Femur (tissue), 1 donor: ENCODE data around the gene ITM2B.
"Not testable (repeated sequence)": the region's sequence is repeated elsewhere in the genome, so short reads cannot be mapped to it uniquely, and the experiment has no call there.

Source experiments
- DNase-seq: peaks from one replicate; pipeline ENCODE4 v3.0.0-alpha.2; 2017

ITM2B gene

DNA sequence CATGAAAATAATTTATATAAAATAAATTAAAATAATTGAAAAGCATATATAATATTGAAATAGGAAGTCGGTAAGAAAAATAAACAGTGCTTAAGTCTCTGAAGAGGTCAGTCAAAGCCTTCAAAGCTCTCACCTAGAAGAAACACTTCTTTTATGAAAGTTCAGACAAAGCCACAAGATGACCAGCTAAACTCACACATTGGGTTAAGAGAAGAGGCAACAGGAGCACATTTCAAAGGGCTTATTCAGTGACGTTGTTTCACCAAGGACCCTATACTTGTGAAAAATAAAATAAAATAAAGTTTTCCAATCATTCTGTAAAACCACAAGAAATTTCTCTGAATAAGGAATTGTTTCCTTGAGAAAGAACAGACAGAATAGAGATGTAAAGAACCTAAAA, 2.5 kb upstream of the ITM2B start:
- no peak for DNase-seq

DNA sequence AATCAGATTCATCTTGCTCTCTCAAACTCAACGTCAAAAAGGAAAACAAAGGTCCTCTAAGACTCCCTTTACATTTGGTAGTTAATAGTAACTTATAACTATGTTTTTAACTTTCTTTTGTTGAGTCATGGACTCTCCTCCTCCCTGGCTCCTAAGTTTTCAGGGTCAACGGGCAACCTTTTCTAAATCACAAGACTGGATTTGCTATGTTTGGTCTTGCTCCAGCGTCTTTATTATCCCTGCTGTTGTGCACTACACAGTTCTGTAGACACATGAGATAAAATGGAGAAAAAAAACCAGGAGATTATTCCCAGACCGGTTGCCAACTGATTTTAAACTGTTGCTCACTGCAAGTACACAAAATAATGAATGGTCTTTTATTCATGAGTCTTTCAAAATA, 1.9 kb upstream of the ITM2B start:
- no peak for DNase-seq

DNA sequence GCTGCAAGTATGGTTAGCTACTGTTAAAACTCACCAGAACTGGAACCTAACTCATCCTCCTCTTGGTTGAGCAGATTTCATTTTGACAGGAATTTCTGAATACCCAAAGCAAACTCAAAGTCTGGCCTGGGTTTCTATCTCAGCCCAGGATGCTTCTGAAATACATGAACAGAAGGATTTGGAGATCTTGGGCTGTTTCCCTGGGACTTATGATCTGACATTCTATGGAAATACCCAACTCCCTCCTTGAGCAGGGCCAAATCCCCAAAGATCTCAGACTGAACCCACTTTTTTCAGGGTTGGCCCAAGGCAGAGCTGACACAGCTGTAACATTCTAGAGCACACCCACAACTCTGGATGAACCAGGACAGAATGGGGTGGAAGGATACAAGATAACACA, 1.1 kb upstream of the ITM2B start:
- no peak for DNase-seq

DNA sequence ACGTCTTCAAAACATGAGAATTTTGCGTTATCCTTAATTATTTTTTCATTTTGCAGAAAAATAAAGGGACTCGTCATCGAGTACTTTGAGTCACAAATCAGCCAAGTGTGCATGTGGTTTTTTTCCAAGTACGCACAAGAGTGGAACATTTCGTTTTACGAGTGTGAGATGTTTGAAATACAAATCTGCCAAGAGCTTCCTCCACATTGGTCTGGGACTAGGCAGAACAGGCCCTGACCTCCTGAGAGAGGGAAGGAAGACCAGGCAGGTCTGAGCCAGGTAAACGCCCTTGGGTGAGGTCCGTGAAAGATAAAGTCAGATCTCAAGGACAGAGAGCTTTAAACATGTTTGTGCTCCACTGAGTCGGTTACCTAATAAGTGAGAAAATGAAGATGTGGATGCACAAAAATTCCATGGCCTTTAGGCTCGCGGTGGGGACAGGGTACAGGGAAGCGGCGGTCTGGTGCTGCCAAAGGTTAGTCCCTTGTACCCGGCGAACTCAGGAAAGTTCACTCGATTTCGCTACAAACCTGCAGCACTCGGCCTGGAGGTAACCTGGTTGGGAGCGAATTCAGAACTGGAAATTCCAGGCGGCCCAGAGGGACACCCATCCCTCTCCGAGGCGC, 473 bp upstream of the ITM2B start:
- DNase-seq = no peak

DNA sequence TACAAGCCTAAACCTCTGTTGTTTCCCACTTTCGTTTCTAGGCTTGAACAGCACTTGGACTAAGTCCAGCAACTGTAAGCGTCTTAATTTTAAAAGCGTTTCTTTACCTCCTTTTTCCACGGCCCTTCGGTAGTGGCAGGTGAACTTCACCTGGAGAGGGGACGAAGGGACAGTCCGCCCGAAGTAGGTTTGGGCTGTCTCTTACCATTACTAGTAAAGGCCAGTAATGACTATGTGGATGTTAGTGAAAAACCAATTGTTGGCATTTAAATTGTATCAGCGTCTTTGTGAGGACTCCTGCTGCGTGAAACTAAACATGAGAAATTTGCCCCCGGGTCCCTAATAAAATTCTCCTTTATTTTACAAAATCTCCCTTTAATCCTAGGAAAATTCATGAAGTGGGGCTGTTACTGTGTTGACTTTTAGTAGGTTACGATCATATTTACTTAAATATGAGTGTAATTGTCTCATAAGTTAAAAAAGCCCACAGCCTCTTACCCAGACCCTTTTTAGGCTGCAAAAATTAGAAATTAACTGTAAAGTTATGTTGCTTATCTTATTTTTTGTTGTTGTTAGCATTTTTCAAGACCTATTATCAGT, 983 bp downstream of the ITM2B start:
- no peak for DNase-seq

DNA sequence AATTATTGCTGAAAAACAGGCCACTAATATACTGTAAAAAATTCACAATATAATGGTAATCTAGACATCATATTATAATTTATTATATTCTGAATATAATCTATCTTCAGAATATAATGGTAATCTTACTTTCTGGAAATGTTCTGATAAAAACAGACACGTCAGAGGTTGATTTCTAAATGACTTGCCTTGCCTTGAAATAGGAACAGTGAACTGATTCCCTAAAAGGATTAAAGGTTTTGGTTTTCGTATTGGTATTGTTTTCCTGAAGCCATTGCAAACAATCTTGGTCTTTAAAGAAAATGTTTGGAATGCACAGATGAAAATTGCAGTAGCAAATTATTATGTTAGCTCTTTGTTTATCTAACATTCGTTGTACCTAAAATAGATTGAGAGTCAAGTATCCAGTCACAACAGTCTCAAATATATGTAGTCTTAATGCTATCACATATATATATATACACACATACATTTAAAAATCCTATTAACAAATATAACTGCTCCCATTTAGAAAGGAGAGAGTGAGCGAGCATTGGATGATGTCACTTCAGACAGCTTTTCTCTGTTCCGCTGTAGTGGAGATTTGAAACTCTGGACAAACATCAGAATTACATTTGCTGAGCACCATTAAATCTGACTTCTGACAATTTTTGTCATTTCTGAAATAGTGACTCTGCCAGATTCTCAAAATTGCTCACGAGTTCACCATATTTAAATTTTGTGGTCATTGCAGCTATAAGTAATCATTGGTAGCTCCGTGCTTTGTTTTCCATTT, 1.7 kb downstream of the ITM2B start:
- DNase-seq = no peak

DNA sequence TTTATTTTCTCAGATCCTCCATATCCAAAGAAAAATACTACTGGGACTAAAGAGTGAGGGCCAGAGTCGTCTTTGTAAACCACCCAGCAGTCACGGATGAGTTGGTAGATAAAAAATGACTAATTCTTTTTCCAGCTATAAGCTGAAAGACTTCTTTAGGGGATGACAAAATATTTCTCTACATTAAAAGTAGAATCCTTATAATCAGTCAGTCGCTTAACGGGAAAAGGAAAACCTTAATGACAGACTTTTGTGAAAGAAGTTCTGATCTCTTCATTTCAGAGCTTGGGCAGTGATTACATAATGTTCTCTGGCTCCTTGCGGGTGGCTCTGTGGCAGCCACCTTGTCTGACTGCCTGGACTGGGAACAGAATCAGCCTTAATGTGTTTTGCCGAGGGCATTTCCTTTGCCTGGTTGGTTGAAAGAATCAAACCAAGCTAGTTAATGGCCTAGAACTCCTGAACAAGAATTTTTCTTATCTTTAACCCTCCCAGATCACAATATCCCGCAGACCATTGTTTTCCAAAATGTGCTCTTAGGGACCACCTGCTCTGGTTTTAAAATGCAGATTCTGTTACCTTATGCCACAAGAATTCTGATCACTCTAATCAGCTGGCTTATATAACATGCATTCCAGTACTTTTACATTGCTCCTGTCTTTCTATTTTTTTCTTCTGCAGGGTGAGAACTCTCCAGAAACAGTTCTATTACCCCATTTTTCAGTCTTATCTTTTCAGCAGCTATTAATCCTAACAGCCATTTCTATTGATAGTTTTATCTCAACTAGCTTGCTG, 2.5 kb downstream of the ITM2B start:
- DNase-seq = peak; percentile 31

DNA sequence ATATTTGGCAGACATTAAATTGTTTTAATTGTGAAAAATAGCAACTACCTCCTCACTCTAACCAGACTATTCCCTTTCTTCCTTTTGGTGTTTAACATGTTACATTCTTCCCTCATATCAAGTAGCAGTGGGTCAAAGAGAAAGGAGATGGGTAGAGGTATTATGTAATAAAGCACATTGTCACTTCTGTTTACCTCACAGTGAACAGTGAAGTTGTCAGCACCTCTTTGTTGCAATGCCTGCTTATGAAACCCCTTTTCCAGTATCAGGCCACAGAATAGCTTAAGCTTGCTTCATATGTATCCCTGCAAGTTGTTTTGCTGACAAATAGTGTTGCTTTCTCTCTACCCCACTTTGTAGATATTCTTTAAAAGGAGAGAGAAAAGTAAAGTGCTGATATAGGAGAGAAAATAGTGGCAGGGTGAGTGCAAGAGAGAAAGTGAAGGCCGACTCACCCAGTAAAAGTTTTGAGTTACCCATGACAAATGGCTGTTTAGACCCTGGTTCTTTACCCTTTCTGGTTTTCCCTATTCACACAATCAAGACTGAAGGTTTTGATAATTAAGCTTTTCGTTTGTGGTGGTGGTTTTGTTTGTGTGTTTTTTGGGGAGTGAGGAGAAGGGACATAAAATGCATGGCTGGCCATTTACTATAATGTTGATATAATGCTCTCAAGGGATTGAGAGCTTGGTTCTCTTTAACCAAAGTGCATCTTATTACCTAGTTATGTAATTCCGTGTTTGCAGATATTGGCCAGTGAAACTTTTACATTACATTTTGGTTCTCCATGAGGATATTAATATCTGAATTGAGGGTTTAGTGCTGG, 3.7 kb downstream of the ITM2B start:
- no peak for DNase-seq

DNA sequence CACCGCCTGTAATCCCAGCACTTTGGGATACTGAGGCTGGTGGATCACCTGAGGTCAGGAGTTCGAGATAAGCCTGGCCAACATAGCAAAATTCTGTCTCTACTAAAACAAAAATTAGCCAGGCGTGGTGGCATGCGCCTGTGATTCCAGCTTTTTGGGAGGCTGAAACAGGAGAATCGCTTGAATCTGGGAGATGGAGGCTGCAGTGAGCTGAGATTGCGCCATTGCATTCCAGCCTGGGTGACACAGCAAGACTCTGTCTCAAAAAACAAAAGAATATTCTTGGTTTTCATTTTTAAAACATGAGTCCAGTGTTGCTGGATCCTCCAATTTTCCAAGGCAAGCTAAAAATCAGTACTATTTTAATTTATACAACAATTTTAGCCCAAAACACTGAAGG, 6.4 kb downstream of the ITM2B start:
- DNase-seq = not testable (repeated sequence)

DNA sequence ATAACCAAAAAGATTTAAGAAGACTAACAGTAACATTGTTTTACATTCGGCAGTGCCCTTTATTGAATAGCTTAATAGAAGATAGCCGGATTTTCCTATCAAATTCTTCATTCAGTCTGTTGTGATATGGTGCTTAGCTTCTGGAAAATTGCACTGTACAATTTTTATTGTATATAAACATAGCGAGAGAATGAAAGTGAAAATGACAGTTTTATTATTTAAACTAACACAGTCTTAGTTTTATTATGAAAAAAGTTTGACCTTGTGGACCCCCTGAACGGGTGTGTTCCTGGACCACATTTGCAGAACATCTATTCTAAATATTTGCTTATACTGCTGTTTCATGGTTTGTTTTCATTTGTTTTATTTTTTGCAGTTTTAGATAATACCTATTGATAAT, 8.6 kb downstream of the ITM2B start:
- DNase-seq = no peak

DNA sequence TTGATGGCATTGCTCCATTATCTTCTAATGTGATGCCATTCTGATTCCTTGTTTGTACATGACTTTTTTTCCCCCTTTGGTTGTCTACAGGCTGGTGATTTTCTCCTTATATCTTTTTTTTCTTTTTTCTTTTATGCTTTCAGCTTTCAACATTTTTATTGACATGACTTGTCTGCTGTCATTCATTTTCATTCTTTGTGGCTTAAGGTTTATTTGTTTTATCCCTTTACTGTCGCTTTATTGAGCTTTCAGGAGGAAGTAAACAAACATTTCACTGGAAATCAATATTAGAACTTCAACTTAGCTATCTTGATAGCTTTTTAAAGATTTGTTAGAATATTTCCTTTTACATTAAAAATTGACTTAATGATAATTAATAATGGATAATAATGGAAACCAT, 9.7 kb downstream of the ITM2B start:
- DNase-seq = no peak

DNA sequence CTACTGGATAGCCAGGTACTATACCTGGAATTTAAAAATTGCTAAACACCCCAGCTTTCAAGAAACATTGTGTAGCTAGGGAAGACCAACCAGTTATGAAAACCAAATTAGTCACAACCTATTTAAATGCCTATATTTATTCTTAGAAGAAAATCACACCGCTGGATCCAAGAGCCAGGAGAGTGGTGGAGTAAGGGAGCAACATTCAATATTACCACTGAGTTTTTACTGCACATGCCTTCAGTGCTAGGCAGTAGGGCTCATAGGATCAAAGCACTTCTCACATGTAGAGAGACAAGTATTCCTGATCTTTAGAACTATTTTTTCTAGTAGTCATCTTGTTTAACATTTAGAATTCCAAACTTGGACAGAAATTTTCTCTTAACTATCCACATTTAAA, 11.2 kb downstream of the ITM2B start:
- no peak for DNase-seq

DNA sequence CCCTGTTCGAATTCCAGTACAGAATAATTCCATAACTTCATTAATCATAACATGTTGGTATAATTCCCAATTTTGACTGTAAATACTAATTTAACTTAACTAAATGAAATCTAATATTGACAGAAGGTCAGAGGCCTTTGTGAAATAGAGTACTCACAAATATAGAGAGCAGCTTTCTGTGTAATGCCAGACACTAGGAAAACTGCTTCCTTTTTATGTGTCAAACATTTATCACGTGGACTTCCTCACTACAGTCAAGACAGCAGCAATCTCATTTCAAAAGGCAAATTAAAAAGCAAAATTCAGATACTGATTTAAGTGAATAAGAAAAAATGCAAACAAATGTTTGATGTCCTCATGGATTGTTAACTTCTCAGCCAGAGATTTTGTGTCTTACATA, 13.1 kb downstream of the ITM2B start:
- DNase-seq = no peak

DNA sequence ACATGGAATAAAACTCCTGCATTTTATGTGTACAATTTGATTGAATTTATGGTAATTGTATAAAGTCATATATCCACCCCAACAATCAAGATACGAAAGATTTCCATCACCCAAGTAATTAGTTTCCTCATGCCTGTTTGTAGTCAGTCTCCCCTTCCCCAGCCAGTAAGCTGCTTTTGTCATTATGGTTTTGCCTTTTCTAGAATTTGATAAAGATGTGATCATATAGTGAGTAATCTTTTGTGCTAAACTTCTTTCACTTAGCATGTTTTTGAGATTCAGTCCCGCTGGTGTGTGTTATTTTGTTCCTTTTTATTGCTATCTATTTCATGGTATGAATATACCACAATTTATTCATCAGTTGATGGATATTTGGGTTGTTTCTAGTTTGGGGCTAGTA, 16.0 kb downstream of the ITM2B start:
- DNase-seq = no peak

DNA sequence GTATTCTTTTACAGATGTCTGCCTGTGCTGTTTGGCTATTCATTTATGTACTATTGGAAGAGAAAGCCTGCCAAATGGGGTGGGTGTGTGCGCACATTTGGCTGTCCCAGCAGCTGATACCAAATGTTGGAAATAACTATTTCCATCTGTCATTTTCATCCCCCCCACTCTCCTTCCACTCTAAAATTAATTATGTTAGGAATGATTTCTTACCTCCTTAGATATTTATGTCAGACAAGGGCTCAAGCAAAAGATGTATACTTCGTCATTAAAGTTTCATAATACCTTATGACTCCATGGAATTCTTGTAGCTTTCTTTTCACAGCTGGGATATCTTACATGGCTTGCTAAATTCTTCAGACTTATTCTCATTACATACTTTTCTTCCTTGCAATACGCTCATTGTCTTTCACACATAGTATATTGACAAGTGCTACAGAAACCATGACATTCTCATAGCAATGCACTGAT, 18.6 kb downstream of the ITM2B start:
- DNase-seq = peak; percentile 63

DNA sequence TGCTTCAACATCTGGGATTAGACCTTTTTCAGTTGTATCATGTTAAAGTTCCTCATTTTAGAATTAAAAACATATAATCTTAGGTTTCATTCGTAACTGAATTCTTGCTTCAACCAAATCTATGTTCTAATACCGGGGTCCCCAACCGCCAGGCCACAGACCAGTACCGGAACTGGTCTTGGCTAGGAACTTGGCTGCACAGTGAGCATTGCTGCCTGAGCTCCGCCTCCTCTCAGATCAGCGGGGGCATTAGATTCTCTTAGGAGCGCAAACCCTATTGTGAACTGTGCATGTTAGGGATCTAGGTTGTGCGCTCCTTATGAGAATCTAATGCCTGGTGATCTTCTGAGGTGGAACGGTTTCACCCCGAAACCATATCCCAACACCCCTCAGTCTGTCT, 19.2 kb downstream of the ITM2B start:
- peak; percentile 28 for DNase-seq

DNA sequence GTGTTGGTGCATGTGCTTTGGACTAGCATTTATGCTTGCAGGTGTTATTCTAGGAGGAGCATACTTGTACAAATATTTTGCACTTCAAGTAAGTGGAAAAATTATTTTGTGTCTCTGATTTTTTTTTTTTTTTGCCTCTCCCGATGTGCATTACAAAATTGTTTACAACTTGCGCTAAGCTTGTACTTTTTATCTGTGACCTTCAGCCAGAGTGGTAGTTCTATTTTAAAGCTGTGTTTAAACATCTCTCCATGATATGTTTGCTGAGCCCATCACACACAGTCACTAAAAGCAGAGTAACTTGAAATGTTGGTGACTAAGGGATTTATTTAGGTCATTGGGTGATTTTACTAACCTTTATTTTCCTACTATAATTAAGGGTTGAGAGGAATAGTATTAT, 20.8 kb downstream of the ITM2B start:
- no peak for DNase-seq

DNA sequence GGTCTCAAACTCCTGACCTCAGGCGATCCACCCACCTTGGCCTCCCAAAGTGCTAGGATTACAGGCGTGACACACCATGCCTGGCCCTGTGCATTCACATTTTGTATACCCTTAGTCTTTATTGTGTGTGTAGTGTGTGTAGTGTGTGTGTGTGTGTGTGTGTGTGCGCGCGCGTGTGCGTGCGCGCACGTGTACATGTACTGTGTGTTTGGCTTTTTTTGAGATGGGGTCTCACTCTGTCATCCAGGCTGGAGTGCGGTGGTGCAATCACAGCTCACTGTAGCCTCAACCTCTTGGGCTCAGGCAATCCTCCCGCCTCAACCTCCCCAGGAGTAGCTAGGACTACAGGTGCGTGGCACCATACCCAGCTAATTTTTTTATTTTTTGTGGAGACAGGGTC, 22.1 kb downstream of the ITM2B start:
- DNase-seq = no peak

DNA sequence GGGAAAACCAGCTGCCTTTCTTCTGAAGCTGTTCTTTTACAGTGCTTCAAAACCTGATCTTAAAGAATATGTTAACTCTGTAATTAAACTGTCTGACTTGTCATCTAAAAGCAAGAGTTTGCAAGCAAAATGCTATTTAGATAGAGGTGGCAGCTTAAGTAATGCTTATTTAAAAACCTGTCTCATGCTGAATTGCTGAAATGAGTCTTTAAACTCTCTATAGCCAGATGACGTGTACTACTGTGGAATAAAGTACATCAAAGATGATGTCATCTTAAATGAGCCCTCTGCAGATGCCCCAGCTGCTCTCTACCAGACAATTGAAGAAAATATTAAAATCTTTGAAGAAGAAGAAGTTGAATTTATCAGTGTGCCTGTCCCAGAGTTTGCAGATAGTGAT, 22.9 kb downstream of the ITM2B start:
- DNase-seq = no peak

DNA sequence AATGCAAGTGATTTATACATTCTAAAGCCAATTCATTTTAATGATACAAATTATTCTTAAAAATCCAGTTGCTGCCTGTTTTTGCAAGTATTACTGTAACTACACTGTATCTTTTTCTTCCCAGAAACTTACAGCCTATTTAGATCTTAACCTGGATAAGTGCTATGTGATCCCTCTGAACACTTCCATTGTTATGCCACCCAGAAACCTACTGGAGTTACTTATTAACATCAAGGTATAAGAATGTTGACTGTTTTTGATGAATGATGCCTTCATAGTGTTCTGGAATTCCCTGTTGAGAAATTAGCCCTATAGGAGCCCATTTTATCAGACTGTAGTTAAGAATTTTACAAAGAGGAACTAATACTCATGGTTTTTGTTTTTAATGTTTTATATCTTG, 25.0 kb downstream of the ITM2B start:
- DNase-seq = no peak

DNA sequence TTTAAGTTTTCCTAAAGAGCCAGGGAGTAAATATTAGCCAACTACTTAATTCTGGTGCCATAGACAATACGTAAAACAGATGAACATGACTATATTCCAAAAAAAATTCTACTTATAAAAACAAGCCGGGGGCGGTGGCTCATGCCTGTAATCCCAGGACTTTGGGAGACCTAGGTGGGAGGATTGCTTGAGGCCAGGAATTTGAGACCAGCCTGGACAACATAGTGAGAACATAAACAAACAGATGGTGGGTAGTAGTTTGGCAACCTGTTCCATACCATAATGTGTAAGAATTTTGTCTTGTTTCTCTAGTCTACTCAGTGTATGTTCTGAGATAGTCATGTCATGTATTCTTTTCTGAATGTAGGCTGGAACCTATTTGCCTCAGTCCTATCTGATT, 25.4 kb downstream of the ITM2B start:
- DNase-seq = no peak

DNA sequence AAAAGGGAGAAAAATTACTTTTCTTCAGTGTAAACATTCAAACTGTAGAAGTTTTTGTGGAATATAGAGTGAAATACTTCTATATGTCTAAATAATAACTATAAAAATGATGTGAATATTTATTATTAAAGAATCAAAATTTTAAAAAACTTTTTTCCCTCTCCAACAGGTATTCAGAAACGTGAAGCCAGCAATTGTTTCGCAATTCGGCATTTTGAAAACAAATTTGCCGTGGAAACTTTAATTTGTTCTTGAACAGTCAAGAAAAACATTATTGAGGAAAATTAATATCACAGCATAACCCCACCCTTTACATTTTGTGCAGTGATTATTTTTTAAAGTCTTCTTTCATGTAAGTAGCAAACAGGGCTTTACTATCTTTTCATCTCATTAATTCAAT, 28.0 kb downstream of the ITM2B start:
- no peak for DNase-seq

DNA sequence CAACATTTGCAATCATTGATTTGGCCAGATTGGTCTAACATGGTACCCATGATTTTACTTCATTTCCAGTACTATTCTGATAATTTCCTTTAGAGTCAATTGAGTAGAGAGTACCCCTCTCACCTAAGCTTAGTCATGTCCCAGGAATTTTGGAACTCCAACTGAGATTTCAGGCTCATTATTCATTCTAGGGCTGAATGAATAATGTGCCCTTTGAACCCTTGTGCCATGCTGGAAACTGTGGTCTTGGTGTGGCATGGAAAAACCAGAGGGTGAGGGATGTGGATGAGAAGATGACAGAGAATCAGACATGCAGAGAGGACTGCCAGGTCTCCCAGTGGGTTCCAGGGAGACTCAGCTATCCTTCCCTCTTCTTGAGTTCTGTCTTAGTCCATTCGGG, 30.2 kb downstream of the ITM2B start:
- no peak for DNase-seq
